ENCODE data around the gene GOLGB1.

- TF ChIP-seq CTCF (conservative IDR thresholded peaks at IDR 0.05; ENCODE audit: low read length) = no peak
- no peak for TF ChIP-seq EZH2phosphoT487 (IDR thresholded peaks at IDR 0.05; ENCODE audit: borderline replicate concordance)
These were observed 78.9 kb downstream of the GOLGB1 start for GRCh38 chr3:121670676-121671075.

Measured in Loucy (cell line).